ENCODE data around the gene EP400.

EP400 gene

GRCh38 chr12:131986361-131986760 lies 36.6 kb downstream of the EP400 start:
- no peak for DNase-seq (ENCODE audit: insufficient read length)
- FAIRE-seq = no peak
- no peak for TF ChIP-seq POLR2AphosphoS5 (IDR thresholded peaks at IDR 0.05; ENCODE audit: low read depth, low read length)
- TF ChIP-seq TAF1 (IDR thresholded peaks at IDR 0.05; ENCODE audit: borderline replicate concordance, low read depth, low read length) = no peak
- TF ChIP-seq POLR2A (IDR thresholded peaks at IDR 0.05; ENCODE audit: low read depth, low read length) = no peak

- DNase-seq (ENCODE audit: insufficient read length) = no peak
- no peak for FAIRE-seq
Measured at GRCh38 chr12:131986910-131987309, 37.2 kb downstream of the EP400 start.

GRCh38 chr12:131987552-131987951 lies 37.8 kb downstream of the EP400 start:
- no peak for TF ChIP-seq TAF1 (IDR thresholded peaks at IDR 0.05; ENCODE audit: borderline replicate concordance, low read depth, low read length)
- TF ChIP-seq POLR2AphosphoS5 (IDR thresholded peaks at IDR 0.05; ENCODE audit: low read depth, low read length) = no peak
- no peak for TF ChIP-seq POLR2A (IDR thresholded peaks at IDR 0.05; ENCODE audit: low read depth, low read length)
- DNase-seq (ENCODE audit: insufficient read length) (no peak), FAIRE-seq (no peak)

More at GRCh38 chr12:131986910-131987309, 37.2 kb downstream of the EP400 start:
- TF ChIP-seq POLR2AphosphoS5 (IDR thresholded peaks at IDR 0.05; ENCODE audit: low read depth, low read length) (peak; percentile 29; the same call in 1 of the 2 replicates), TAF1 (IDR thresholded peaks at IDR 0.05; ENCODE audit: borderline replicate concordance, low read depth, low read length) (no peak), POLR2A (IDR thresholded peaks at IDR 0.05; ENCODE audit: low read depth, low read length) (peak; percentile 26; the same call in 1 of the 2 replicates)

- DNase-seq (ENCODE audit: insufficient read length) (no peak), FAIRE-seq (no peak)
- no peak for TF ChIP-seq TAF1 (IDR thresholded peaks at IDR 0.05; ENCODE audit: borderline replicate concordance, low read depth, low read length)
- TF ChIP-seq POLR2A (IDR thresholded peaks at IDR 0.05; ENCODE audit: low read depth, low read length) = no peak
- no peak for TF ChIP-seq POLR2AphosphoS5 (IDR thresholded peaks at IDR 0.05; ENCODE audit: low read depth, low read length)
Measured at GRCh38 chr12:131988054-131988796, 38.5 kb downstream of the EP400 start.

- no peak for FAIRE-seq
- DNase-seq (ENCODE audit: insufficient read length) = no peak
- TF ChIP-seq TAF1 (IDR thresholded peaks at IDR 0.05; ENCODE audit: borderline replicate concordance, low read depth, low read length) (no peak), POLR2A (IDR thresholded peaks at IDR 0.05; ENCODE audit: low read depth, low read length) (no peak), POLR2AphosphoS5 (IDR thresholded peaks at IDR 0.05; ENCODE audit: low read depth, low read length) (no peak)
Measured at GRCh38 chr12:131989021-131989420, 39.3 kb downstream of the EP400 start.

GRCh38 chr12:131990066-131990979 lies 40.6 kb downstream of the EP400 start:
- DNase-seq (ENCODE audit: insufficient read length) (no peak), FAIRE-seq (no peak)
- TF ChIP-seq POLR2A (IDR thresholded peaks at IDR 0.05; ENCODE audit: low read depth, low read length) = no peak
- TF ChIP-seq POLR2AphosphoS5 (IDR thresholded peaks at IDR 0.05; ENCODE audit: low read depth, low read length) = no peak
- TF ChIP-seq TAF1 (IDR thresholded peaks at IDR 0.05; ENCODE audit: borderline replicate concordance, low read depth, low read length) = no peak

GRCh38 chr12:131990980-131991305 lies 41.2 kb downstream of the EP400 start:
- no peak for FAIRE-seq
- DNase-seq (ENCODE audit: insufficient read length) = no peak
- TF ChIP-seq TAF1 (IDR thresholded peaks at IDR 0.05; ENCODE audit: borderline replicate concordance, low read depth, low read length) = no peak
- TF ChIP-seq POLR2A (IDR thresholded peaks at IDR 0.05; ENCODE audit: low read depth, low read length) = no peak
- no peak for TF ChIP-seq POLR2AphosphoS5 (IDR thresholded peaks at IDR 0.05; ENCODE audit: low read depth, low read length)

GRCh38 chr12:131991816-131992430 lies 42.2 kb downstream of the EP400 start:
- no peak for DNase-seq (ENCODE audit: insufficient read length)
- TF ChIP-seq POLR2AphosphoS5 (IDR thresholded peaks at IDR 0.05; ENCODE audit: low read depth, low read length) = no peak
- no peak for TF ChIP-seq POLR2A (IDR thresholded peaks at IDR 0.05; ENCODE audit: low read depth, low read length)
- no peak for TF ChIP-seq TAF1 (IDR thresholded peaks at IDR 0.05; ENCODE audit: borderline replicate concordance, low read depth, low read length)
- FAIRE-seq = no peak

GRCh38 chr12:131994589-131994988 lies 44.8 kb downstream of the EP400 start:
- DNase-seq (ENCODE audit: insufficient read length) = no peak
- no peak for TF ChIP-seq TAF1 (IDR thresholded peaks at IDR 0.05; ENCODE audit: borderline replicate concordance, low read depth, low read length)
- no peak for TF ChIP-seq POLR2A (IDR thresholded peaks at IDR 0.05; ENCODE audit: low read depth, low read length)
- no peak for TF ChIP-seq POLR2AphosphoS5 (IDR thresholded peaks at IDR 0.05; ENCODE audit: low read depth, low read length)
- no peak for FAIRE-seq

GRCh38 chr12:132000286-132000872 lies 50.6 kb downstream of the EP400 start:
- DNase-seq (ENCODE audit: insufficient read length) (no peak), FAIRE-seq (no peak)
- no peak for TF ChIP-seq TAF1 (IDR thresholded peaks at IDR 0.05; ENCODE audit: borderline replicate concordance, low read depth, low read length)
- TF ChIP-seq POLR2AphosphoS5 (IDR thresholded peaks at IDR 0.05; ENCODE audit: low read depth, low read length) = no peak
- TF ChIP-seq POLR2A (IDR thresholded peaks at IDR 0.05; ENCODE audit: low read depth, low read length) = no peak

- FAIRE-seq (no peak), DNase-seq (ENCODE audit: insufficient read length) (no peak)
- TF ChIP-seq POLR2A (IDR thresholded peaks at IDR 0.05; ENCODE audit: low read depth, low read length) (no peak), TAF1 (IDR thresholded peaks at IDR 0.05; ENCODE audit: borderline replicate concordance, low read depth, low read length) (no peak), POLR2AphosphoS5 (IDR thresholded peaks at IDR 0.05; ENCODE audit: low read depth, low read length) (no peak)
Measured at GRCh38 chr12:132003846-132004245, 54.1 kb downstream of the EP400 start.
